Tibial artery (tissue), 4 donors: ENCODE measurements around the gene RPTOR.

Experiments used
- DNase-seq, 2 donors: peaks; one replicate each; pipeline ENCODE4 v3.0.0-alpha.2; 2019
- H3K27ac ChIP-seq, 2 donors: fragments of 200-600 bp; sonication (generic) in 1 of 2; 1 replicate in 1 of 2; 2 replicates in 1 of 2; pipeline ENCODE4 v1.5.1; 2018 to 2019; ENCODE audit warnings: mild to moderate bottlenecking in 1 of 2
- H3K27me3 ChIP-seq, 2 donors: fragments of 200-600 bp; sonication (generic) in 1 of 2; one replicate each; pipeline versions ENCODE4 v1.5.1 to v1.6.0; 2016 to 2019
- H3K36me3 ChIP-seq, 3 donors: fragments of 200-600 bp; sonication (generic) in 2 of 3; one replicate each; pipeline ENCODE4 v1.5.1; 2016 to 2019; ENCODE audit warnings: mild to moderate bottlenecking in 2 of 3
- H3K4me1 ChIP-seq, 4 donors: fragments of 200-600 bp; sonication (generic) in 2 of 4; 1 replicate in 3 of 4; 2 replicates in 1 of 4; pipeline ENCODE4 v1.5.1; 2016 to 2019
- H3K4me3 ChIP-seq, 2 donors: fragments of 200-600 bp; sonication (generic) in 1 of 2; 1 replicate in 1 of 2; 2 replicates in 1 of 2; pipeline ENCODE4 v1.5.1; 2018 to 2019; ENCODE audit warnings: mild to moderate bottlenecking in 2 of 2
- H3K9me3 ChIP-seq, 3 donors: fragments of 200-600 bp; sonication (generic) in 1 of 3; one replicate each; pipeline ENCODE4 v1.5.1; 2016 to 2019
- CTCF ChIP-seq, 2 experiments: fragments of 200-600 bp in 1 of 2; fragments of 450-650 bp in 1 of 2; IDR thresholded peaks; one replicate each; pipeline ENCODE4 v1.5.1; 2017 to 2019; ENCODE audit warnings: antibody characterized with exemption in 2 of 2, mild to moderate bottlenecking in 1 of 2, moderate library complexity in 1 of 2
- intact Hi-C: fragments of 100-400 bp; cut with DNase I; formaldehyde crosslinking; loops from one replicate; pipeline ENCODE4 v1.15.0; 2023; ENCODE audit warnings: low total_unique reads

The RPTOR gene

GRCh38 chr17:80758481-80759376 is 214.1 kb downstream of the RPTOR start:
- no peak for DNase-seq
- Histone ChIP-seq H3K27me3 (no peaks in the 10 kb centered on the region), H3K9me3 (no peaks in the 10 kb centered on the region), H3K4me3 (no peak overlapping the region), H3K27ac (no peak overlapping the region), H3K36me3 (peaks cover 0 to 31% (median 19%) of the 10 kb centered on the region in 3 donors), H3K4me1 (no peaks in the 10 kb centered on the region)
- intact Hi-C loops: no loop called here
- TF ChIP-seq CTCF (IDR thresholded peaks at IDR 0.05): no peak

- intact Hi-C loops: no loop called here
- Histone ChIP-seq H3K27ac (no peak overlapping the region), H3K27me3 (no peaks in the 10 kb centered on the region), H3K36me3 (peaks cover 0 to 25% (median 13%) of the 10 kb centered on the region in 3 donors), H3K9me3 (no peaks in the 10 kb centered on the region), H3K4me3 (no peak overlapping the region), H3K4me1 (no peaks in the 10 kb centered on the region)
- TF ChIP-seq CTCF (IDR thresholded peaks at IDR 0.05): no peak
- no peak for DNase-seq
Measured at GRCh38 chr17:80759377-80759673, 214.7 kb downstream of the RPTOR start.

GRCh38 chr17:80760511-80760911 is 215.9 kb downstream of the RPTOR start:
- Histone ChIP-seq H3K36me3 (peaks cover 0 to 14% (median 4%) of the 10 kb centered on the region in 3 donors), H3K4me3 (no peak overlapping the region), H3K9me3 (no peaks in the 10 kb centered on the region), H3K27me3 (no peaks in the 10 kb centered on the region), H3K27ac (no peak overlapping the region), H3K4me1 (no peaks in the 10 kb centered on the region)
- intact Hi-C loops: no loop called here
- DNase-seq: no peak
- no peak for TF ChIP-seq CTCF (IDR thresholded peaks at IDR 0.05)

GRCh38 chr17:80761110-80761871 is 216.7 kb downstream of the RPTOR start:
- H3K9me3 ChIP-seq: no peaks in the 10 kb centered on the region
- H3K4me1 ChIP-seq: no peaks in the 10 kb centered on the region
- H3K4me3 ChIP-seq: no peak overlapping the region
- intact Hi-C loops: no loop called here
- H3K27me3 ChIP-seq: no peaks in the 10 kb centered on the region
- DNase-seq: no peak
- H3K27ac ChIP-seq: no peak overlapping the region
- H3K36me3 ChIP-seq: peaks cover 0 to 11% (median 4%) of the 10 kb centered on the region in 3 donors
- TF ChIP-seq CTCF (IDR thresholded peaks at IDR 0.05): no peak

GRCh38 chr17:80762076-80762475 is 217.4 kb downstream of the RPTOR start:
- H3K27ac ChIP-seq: no peak overlapping the region
- DNase-seq: no peak
- H3K27me3 ChIP-seq: no peaks in the 10 kb centered on the region
- intact Hi-C loops: no loop called here
- H3K9me3 ChIP-seq: no peaks in the 10 kb centered on the region
- TF ChIP-seq CTCF (IDR thresholded peaks at IDR 0.05): no peak
- no peak overlapping the region for H3K4me3 ChIP-seq
- no peaks in the 10 kb centered on the region for H3K4me1 ChIP-seq
- H3K36me3 ChIP-seq: peaks cover 0 to 7% (median 5%) of the 10 kb centered on the region in 3 donors
